GM12891 (cell line): ENCODE results near the gene FGGY.

Experiments used
- DNase-seq: peaks from one replicate; pipeline ENCODE4 v3.0.0; 2011; ENCODE audit warnings: low spot score; ENCODE audit not compliant: insufficient read length
- FAIRE-seq: peaks from 2 replicates; lab custom pipeline; 2011; peaks lifted over from hg19 to GRCh38; lab: Jason Lieb, UNC
- PAX5 ChIP-seq: IDR thresholded peaks from 2 replicates; pipeline ENCODE4 v1.6.1; 2011; ENCODE audit warnings: low read length, moderate library complexity, mild to moderate bottlenecking; ENCODE audit not compliant: insufficient read depth, severe bottlenecking
- POLR2A ChIP-seq: IDR thresholded peaks from 2 replicates; pipeline ENCODE4 v1.6.1; 2011; ENCODE audit warnings: low read depth, low read length, control low read depth
- POLR2AphosphoS5 ChIP-seq: IDR thresholded peaks from 2 replicates; pipeline ENCODE4 v1.6.1; 2011; ENCODE audit warnings: low read depth, low read length, control low read depth
- POU2F2 ChIP-seq: IDR thresholded peaks from 2 replicates; pipeline ENCODE4 v1.6.1; 2011; ENCODE audit warnings: low read depth, mild to moderate bottlenecking, control low read depth, low read length, moderate library complexity
- SPI1 ChIP-seq: IDR thresholded peaks from 2 replicates; pipeline ENCODE4 v1.6.1; 2011; ENCODE audit warnings: low read depth, low read length, control low read depth
- TAF1 ChIP-seq: IDR thresholded peaks from 2 replicates; pipeline ENCODE4 v1.6.1; 2011; ENCODE audit warnings: low read depth, low read length, control low read depth

FGGY gene

GRCh38 chr1:59360729-59361128 is 63.8 kb downstream of the FGGY start:
- FAIRE-seq (no peak), DNase-seq (no peak)
- TF ChIP-seq TAF1 = no peak
- TF ChIP-seq POLR2A = no peak
- TF ChIP-seq PAX5 = no peak
- no peak for TF ChIP-seq SPI1
- TF ChIP-seq POLR2AphosphoS5 = no peak
- no peak for TF ChIP-seq POU2F2

DNA sequence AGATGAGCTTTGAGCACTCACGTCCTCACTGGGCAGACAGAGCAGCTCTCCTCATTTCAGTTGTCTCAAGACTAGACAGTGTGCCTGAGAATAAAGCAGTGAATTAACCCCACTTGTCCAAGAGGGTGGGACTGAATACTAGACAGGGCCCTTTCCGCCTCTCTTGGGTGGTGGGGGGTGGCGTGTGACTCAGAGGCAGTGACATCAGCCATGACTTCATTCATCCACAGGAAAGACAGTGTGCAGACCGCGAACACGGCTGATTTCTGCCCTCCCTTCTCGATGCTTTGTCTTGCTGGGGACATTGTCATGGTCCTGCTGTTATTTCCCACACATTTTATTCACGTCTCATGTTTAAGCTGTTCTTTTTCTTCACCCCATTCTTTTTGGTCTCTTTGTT is 64.9 kb downstream of the FGGY start:
- DNase-seq = no peak
- FAIRE-seq = no peak
- no peak for TF ChIP-seq PAX5
- TF ChIP-seq POLR2A = no peak
- no peak for TF ChIP-seq TAF1
- no peak for TF ChIP-seq POLR2AphosphoS5
- no peak for TF ChIP-seq POU2F2
- no peak for TF ChIP-seq SPI1

- TF ChIP-seq TAF1 (no peak), SPI1 (no peak), PAX5 (no peak), POLR2A (no peak), POU2F2 (no peak), POLR2AphosphoS5 (no peak)
- DNase-seq (no peak), FAIRE-seq (no peak)
Observed at GRCh38 chr1:59364037-59364436, 67.1 kb downstream of the FGGY start.

DNA sequence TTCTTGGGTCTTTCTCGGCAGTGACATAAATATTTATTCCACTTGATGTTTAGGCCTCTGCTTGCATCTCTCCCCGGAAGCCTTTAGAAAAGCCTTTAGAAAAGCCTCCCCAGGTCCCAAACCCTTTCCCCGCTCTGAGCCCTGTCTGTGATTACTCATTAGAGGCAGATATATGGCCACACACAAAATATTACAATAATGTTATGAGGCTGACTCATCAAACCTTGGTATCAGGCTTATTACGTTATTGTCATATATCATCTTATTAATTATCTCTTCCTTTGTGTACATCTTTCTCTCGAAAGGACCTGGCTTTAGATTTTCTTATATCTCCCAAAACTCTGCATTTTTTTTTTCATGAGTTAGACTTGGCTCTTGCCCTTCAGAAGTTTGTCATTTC is 69.5 kb downstream of the FGGY start:
- no peak for DNase-seq
- no peak for TF ChIP-seq POLR2A
- TF ChIP-seq POU2F2 = no peak
- TF ChIP-seq POLR2AphosphoS5 = no peak
- no peak for TF ChIP-seq PAX5
- no peak for TF ChIP-seq TAF1
- TF ChIP-seq SPI1 = no peak
- FAIRE-seq = no peak

DNA sequence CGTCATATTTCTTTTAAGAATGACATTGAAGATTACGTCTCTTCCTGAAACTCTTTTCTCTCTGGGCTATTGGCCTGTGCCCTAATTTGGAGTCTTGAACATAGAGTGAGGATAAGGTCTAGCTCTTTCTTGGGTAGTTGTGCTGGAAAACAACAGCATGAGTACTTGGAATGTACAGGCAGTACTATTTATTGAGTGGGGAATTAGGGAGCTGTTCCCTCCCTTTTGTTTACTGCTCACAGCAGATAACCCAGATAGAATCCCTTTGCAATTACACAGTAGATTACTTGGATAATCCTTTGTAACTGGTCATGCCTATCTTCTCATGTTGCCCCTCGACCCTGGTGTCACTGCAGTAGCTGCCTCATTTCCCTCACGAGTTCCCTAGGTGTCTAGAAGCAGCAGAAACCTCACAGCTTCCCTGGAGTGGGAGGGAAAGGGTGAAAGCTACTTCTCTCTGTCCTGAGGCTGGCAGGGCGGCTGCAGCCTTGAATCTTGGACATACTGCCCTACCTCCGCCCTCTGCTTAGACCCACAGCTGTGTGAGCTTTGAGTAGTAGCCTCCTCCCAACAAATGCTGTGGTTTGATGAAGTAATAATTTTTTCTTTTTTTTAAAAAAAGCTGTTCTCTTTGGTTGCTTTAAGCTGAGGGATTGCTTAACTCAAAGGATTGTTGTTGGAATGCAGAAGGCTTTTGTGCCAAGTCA is 70.6 kb downstream of the FGGY start:
- DNase-seq (no peak), FAIRE-seq (no peak)
- TF ChIP-seq POLR2AphosphoS5 = no peak
- TF ChIP-seq POU2F2 = no peak
- TF ChIP-seq SPI1 = no peak
- no peak for TF ChIP-seq TAF1
- TF ChIP-seq PAX5 = no peak
- no peak for TF ChIP-seq POLR2A

DNA sequence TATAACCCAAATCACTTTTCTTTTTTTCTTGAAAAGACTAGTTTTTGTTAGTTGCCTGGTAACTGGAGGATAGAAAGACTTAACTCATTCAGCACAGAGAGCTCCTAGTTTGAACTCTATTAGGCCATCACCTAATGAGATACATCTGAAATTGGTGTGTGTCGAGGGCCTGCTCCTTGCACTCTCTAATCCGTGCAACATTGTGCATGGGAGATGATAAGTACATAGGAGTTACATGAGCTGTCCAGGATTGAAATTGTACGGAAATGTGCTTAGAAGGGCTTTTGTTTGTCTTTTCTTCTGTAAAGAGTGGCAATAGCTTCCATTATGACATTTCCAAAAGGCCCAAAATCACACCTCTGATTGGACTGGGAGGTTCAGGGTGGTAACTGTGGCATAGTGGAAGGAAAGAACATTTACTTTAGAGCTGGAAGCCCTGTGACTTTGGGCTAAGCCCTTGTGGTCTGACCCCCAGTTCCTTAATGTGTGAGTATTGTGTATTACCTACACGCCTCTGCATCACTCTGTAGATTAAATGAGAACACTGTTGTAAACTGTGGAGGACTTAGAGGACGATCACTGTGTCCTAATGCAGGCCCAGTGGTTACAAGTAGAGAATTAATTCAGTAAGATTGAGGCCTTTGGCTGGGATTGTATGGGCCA is 71.2 kb downstream of the FGGY start:
- FAIRE-seq (no peak), DNase-seq (no peak)
- TF ChIP-seq PAX5 (no peak), POLR2AphosphoS5 (no peak), POLR2A (no peak), POU2F2 (no peak), TAF1 (no peak), SPI1 (no peak)

DNA sequence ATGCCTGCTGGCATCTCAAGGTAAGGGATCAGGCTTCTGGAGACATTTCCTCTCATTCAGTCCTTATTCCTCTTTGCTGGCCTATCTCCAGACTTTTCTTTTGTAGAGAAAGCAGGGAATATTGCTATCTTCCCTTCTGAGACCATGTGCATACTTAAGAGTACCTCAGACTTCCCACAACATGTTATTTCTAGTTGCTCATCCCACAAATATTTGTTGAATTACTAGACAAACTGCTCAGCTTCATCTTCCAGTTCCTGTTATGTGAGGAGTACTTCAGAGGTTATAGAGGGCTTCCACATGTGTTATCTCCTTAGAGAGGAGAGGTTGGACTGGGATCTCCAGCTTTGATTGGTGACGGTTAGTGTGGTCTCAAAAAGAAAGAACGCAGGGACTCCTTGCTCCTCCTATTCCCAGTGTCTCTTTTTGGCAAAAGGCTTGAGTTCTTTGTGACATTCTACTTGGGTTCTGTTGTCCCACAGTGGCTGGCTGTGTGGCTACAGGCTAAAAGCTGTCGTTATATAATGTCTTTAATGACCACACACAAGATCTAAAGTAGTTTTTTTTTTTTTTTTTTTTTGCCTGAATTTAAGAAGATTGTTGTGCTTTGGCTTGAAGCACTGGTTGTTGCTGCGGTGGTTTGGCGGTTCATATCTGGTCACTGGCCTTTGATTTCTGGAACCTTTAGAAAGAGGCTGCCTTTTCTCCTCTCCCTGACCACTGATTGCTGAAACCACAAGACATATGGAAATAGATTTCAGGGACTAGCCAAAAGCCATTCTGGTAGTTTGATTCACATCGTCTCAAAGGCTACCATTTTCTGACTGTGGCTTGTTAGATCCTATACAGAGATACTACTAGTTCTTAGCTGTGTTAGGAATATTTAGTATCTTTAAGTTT is 78.7 kb downstream of the FGGY start:
- DNase-seq (no peak), FAIRE-seq (no peak)

DNA sequence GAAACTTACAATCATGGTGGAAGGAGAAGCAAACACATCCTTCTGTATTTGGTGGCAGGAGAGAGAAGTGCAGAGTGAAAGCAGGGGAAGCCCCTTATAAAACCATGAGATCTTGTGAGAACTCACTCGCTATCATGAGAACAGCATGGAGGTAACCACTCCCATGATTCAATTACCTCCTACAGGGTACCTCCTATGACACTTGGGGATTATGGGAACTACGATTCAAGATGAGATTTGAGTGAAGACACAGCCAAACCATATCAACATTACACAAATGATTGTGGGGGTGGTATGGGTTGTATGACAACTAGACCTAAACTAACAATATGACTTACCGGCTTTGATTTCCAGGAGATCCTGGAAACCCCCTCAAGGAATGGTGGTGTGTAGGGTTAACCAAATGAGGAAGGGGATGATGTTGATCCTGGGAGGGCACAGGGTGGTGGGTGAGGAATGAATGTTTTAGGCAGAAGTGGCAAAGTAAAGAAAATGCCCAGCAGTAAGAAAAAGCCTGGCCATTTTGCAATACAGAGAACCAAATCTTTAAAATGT is 80.5 kb downstream of the FGGY start:
- FAIRE-seq (no peak), DNase-seq (no peak)
- TF ChIP-seq POU2F2 (no peak), POLR2A (no peak), POLR2AphosphoS5 (no peak), TAF1 (no peak), PAX5 (no peak), SPI1 (no peak)

More for the DNA sequence above, 78.7 kb downstream of the FGGY start:
- no peak for TF ChIP-seq SPI1
- TF ChIP-seq POU2F2 = no peak
- TF ChIP-seq POLR2A = no peak
- no peak for TF ChIP-seq PAX5
- TF ChIP-seq POLR2AphosphoS5 = no peak
- TF ChIP-seq TAF1 = no peak
